ENCODE data around the gene MED16. TPM values are rescaled to one million over a fixed set of nuclear protein-coding genes. Genes with fewer than 3 reads are reported as not detected.

The MED16 gene
- polyA plus RNA-seq, 3 donors, result 20.7 to 37.4 (median 32.8) TPM

DNA sequence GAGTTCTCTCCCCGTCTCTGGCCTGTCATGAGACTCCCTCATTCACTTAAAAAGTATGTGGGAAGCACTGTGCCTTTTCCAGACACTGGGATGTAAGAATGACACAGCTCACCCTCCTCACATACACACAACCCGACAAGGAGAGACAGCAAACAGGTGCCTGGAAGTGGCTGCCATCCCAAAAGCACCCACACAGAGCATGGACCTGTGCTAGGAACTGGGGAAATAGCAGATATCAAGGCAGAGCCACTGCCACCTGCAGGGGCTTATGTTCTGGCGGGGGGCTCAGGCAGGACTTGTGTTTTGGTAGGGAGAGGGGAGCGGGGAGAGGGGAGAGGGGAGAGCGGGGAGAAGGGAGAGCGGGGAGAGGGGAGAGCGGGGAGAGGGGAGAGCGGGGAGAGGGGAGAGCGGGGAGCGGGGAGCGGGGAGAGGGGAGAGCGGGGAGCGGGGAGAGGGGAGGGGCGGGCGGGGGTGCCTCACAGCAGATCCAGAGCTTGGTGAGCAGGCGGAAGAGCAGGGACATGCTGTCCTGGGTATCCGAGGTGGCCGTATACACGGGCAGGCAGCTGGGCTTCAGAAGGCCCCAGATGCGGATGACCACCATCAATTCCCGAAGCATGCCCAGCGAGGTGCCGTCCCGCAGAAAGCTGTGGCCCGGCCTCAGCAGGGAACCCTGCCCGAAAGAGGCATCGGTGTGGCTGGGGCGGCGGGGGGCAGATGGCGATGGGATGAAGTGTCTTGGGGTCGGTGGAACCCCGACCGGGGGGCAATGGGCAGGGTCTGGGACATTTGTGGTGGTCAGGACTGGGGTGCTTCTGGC, 21.3 kb downstream of the MED16 start:
- WGBS (ENCODE audit: insufficient coverage), result 97% methylated on average over 11 of the region's 33 CpGs
- intact Hi-C loops (cut with micrococcal nuclease), result loop anchor here in 1 of 2 donors (1.0 kb wide), 1 partner anchor 9 kb away; no protein-coding TSS in a partner anchor
- Histone ChIP-seq H2AFZ (ENCODE audit: insufficient read depth, low read depth, low read length, poor library complexity, severe bottlenecking) (no peak overlapping the region), H3K36me3 (replicated peaks in 1 of 2; ENCODE audit: control insufficient read depth in 1 of 2, insufficient read depth in 2 of 2, low read length in 2 of 2) (peaks cover 13 to 34% of the 10 kb centered on the region in 2 donors), H3K4me3 (replicated peaks in 1 of 3; ENCODE audit: low read depth in 2 of 3, low read length in 3 of 3) (no peak overlapping the region), H3K27ac (ENCODE audit: low read depth in 1 of 2, low read length in 2 of 2) (peak overlapping the region in 1 of 2 donors; percentile 47), H4K20me1 (ENCODE audit: insufficient read depth, low read length) (peaks cover 39% of the 10 kb centered on the region), H3K79me2 (ENCODE audit: insufficient read depth, low read length) (no peaks in the 10 kb centered on the region), H3K4me1 (ENCODE audit: control insufficient read depth in 1 of 2, insufficient read depth in 2 of 2, low read length in 2 of 2) (peaks cover 8 to 10% of the 10 kb centered on the region in 2 donors), H3K27me3 (ENCODE audit: control insufficient read depth in 2 of 2, insufficient read depth in 2 of 2, low read length in 2 of 2) (peaks cover 0 to 6% of the 10 kb centered on the region in 2 donors), H3K4me2 (replicated peaks; ENCODE audit: extremely low read depth, low read length, poor library complexity, severe bottlenecking) (no peak overlapping the region), H3K9me3 (replicated peaks in 1 of 2; ENCODE audit: control insufficient read depth in 1 of 2, insufficient read depth in 1 of 2, low read length in 2 of 2) (no peaks in the 10 kb centered on the region), H3K9ac (ENCODE audit: insufficient read depth, low read length, poor library complexity, severe bottlenecking) (no peak overlapping the region)
- TF ChIP-seq, protein P1, sequence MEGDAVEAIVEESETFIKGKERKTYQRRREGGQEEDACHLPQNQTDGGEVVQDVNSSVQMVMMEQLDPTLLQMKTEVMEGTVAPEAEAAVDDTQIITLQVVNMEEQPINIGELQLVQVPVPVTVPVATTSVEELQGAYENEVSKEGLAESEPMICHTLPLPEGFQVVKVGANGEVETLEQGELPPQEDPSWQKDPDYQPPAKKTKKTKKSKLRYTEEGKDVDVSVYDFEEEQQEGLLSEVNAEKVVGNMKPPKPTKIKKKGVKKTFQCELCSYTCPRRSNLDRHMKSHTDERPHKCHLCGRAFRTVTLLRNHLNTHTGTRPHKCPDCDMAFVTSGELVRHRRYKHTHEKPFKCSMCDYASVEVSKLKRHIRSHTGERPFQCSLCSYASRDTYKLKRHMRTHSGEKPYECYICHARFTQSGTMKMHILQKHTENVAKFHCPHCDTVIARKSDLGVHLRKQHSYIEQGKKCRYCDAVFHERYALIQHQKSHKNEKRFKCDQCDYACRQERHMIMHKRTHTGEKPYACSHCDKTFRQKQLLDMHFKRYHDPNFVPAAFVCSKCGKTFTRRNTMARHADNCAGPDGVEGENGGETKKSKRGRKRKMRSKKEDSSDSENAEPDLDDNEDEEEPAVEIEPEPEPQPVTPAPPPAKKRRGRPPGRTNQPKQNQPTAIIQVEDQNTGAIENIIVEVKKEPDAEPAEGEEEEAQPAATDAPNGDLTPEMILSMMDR (IDR thresholded peaks at IDR 0.05), result no peak
- H3K4me3 Mint-ChIP-seq, result no peak overlapping the region
- H3K27me3 Mint-ChIP-seq (ENCODE audit: low read depth in 3 of 3), result peaks cover 0 to 3% (median 2%) of the 10 kb centered on the region in 3 donors
- peaks cover 36 to 61% of the 10 kb centered on the region in 2 donors for H3K36me3 Mint-ChIP-seq
- H3K27ac Mint-ChIP-seq, result peak overlapping the region in 1 of 7 donors; percentile 74
- no peaks in the 10 kb centered on the region for H3K9me3 Mint-ChIP-seq
- peaks cover 6% of the 10 kb centered on the region for H3K4me1 Mint-ChIP-seq
- DNase-seq, result peak in 1 of 3 donors; percentile 41

DNA sequence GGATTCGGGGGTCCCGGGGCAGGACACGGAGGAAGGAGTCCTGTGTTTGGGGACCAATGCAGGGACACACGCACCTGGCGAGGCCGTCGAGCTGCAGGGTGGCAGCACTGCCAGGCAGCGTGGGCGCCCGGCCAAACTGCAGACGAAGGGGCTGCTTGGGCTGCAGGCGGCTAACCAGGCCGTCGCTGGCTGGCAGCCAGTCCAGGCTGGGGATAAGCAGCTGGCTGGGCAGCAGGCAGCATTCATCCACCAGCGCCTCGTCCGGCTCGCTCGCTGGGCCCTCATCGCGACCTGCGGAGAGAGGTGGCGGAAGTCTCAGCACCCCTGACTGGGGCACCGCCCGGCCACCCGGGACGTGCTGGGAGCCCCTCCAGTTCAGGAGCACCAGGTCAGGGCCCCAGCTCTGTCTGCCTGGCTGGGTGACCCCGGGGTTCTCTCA, 22.0 kb downstream of the MED16 start:
- TF ChIP-seq, protein P1 (IDR thresholded peaks at IDR 0.05), result no peak
- WGBS (ENCODE audit: insufficient coverage), result 98% methylated on average over 27 of the region's 28 CpGs
- Histone ChIP-seq H3K27me3 (ENCODE audit: control insufficient read depth in 2 of 2, insufficient read depth in 2 of 2, low read length in 2 of 2) (peaks cover 0 to 6% of the 10 kb centered on the region in 2 donors), H3K4me3 (replicated peaks in 1 of 3; ENCODE audit: low read depth in 2 of 3, low read length in 3 of 3) (no peak overlapping the region), H3K36me3 (replicated peaks in 1 of 2; ENCODE audit: control insufficient read depth in 1 of 2, insufficient read depth in 2 of 2, low read length in 2 of 2) (peaks cover 10 to 29% of the 10 kb centered on the region in 2 donors), H3K4me1 (ENCODE audit: control insufficient read depth in 1 of 2, insufficient read depth in 2 of 2, low read length in 2 of 2) (peaks cover 8 to 10% of the 10 kb centered on the region in 2 donors), H3K4me2 (replicated peaks; ENCODE audit: extremely low read depth, low read length, poor library complexity, severe bottlenecking) (no peak overlapping the region), H3K9ac (ENCODE audit: insufficient read depth, low read length, poor library complexity, severe bottlenecking) (no peak overlapping the region), H2AFZ (ENCODE audit: insufficient read depth, low read depth, low read length, poor library complexity, severe bottlenecking) (no peak overlapping the region), H3K79me2 (ENCODE audit: insufficient read depth, low read length) (no peaks in the 10 kb centered on the region), H4K20me1 (ENCODE audit: insufficient read depth, low read length) (peaks cover 44% of the 10 kb centered on the region), H3K9me3 (replicated peaks in 1 of 2; ENCODE audit: control insufficient read depth in 1 of 2, insufficient read depth in 1 of 2, low read length in 2 of 2) (no peaks in the 10 kb centered on the region), H3K27ac (ENCODE audit: low read depth in 1 of 2, low read length in 2 of 2) (no peak overlapping the region)
- Mint-ChIP-seq H3K36me3 (peaks cover 33 to 55% of the 10 kb centered on the region in 2 donors), H3K4me1 (peaks cover 6% of the 10 kb centered on the region), H3K4me3 (no peak overlapping the region), H3K27ac (no peak overlapping the region), H3K9me3 (no peaks in the 10 kb centered on the region), H3K27me3 (ENCODE audit: low read depth in 3 of 3) (peaks cover 0 to 3% (median 2%) of the 10 kb centered on the region in 3 donors)
- intact Hi-C loops (cut with micrococcal nuclease), result no loop called here
- DNase-seq, result no peak
